GM12878 (cell line): ENCODE data around the gene NTM. TPM values are rescaled to one million over a fixed set of nuclear protein-coding genes. Genes with fewer than 3 reads are reported as not detected.

Source experiments
- ATAC-seq: fragments of 200-7000 bp; cut with Tn5 transposase; 3 replicates; pipeline ENCODE4 v1.9.1; 2020; ENCODE audit warnings: mild to moderate bottlenecking, moderate library complexity
- BruUV-seq: library from RNA; stranded (reverse); fragments of 400-500 nt; replicated peaks from 2 replicates; lab custom pipeline; 2021; lab: Mats Ljungman, UMichigan
- CTCF ChIA-PET: fragments of 300-600 bp; sonication (Branson Sonifier 250); formaldehyde crosslinking; extraction: SDS; loops from one replicate; lab custom pipeline; 2021; ENCODE audit warnings: inconsistent platforms; lab: Yijun Ruan, JAX
- POLR2A ChIA-PET: fragments of 350-600 bp; formaldehyde crosslinking; extraction: SDS; loops from one replicate; lab custom pipeline; 2021; ENCODE audit warnings: inconsistent platforms; lab: Charles Lee
- RAD21 ChIA-PET: fragments of 300-600 bp; sonication (Branson Sonifier 250); formaldehyde crosslinking; loops from one replicate; lab custom pipeline; 2023; ENCODE audit warnings: antibody characterized with exemption; ENCODE audit not compliant: unreplicated experiment; lab: Charles Lee
- SMC1A ChIA-PET: fragments of 300-600 bp; sonication (Branson Sonifier 250); formaldehyde crosslinking; loops from one replicate; lab custom pipeline; 2023; ENCODE audit not compliant: unreplicated experiment, uncharacterized antibody; lab: Charles Lee
- DNase-seq: peaks from one replicate; pipeline ENCODE4 v3.0.0-alpha.2; 2011; ENCODE audit warnings: low read depth, low spot score
- FAIRE-seq: peaks from 3 replicates; lab custom pipeline; 2011; peaks lifted over from hg19 to GRCh38; lab: Jason Lieb, UNC
- H2AFZ ChIP-seq: 2 replicates; pipeline ENCODE4 v1.6.0; 2011; ENCODE audit warnings: low read depth, low read length, control low read depth; ENCODE audit not compliant: control insufficient read depth
- H3K27ac ChIP-seq: 2 replicates; pipeline ENCODE4 v1.5.1; 2011; ENCODE audit warnings: control low read depth; ENCODE audit not compliant: control insufficient read depth, insufficient read depth
- H3K27me3 ChIP-seq, 2 experiments: replicated peaks in 1 of 2; 2 replicates each; pipeline versions ENCODE4 v1.6.0 to v1.6.1; 2011; ENCODE audit warnings: low read length in 1 of 2; ENCODE audit not compliant: control insufficient read depth in 2 of 2, insufficient read depth in 2 of 2
- H3K36me3 ChIP-seq, 2 experiments: 2 replicates each; pipeline ENCODE4 v1.5.1; 2011; ENCODE audit warnings: low read length in 1 of 2; ENCODE audit not compliant: control insufficient read depth in 2 of 2, insufficient read depth in 2 of 2
- H3K4me1 ChIP-seq: 2 replicates; pipeline ENCODE4 v1.6.1; 2011; ENCODE audit warnings: mild to moderate bottlenecking, low read length, moderate library complexity, mixed read lengths; ENCODE audit not compliant: control insufficient read depth, insufficient read depth
- H3K4me2 ChIP-seq: 2 replicates; pipeline ENCODE4 v1.6.0; 2011; ENCODE audit warnings: control low read depth; ENCODE audit not compliant: control insufficient read depth, insufficient read depth
- H3K4me3 ChIP-seq: fragments of 200-600 bp; sonication (generic); 2 replicates; pipeline ENCODE4 v1.5.1; 2016
- H3K79me2 ChIP-seq: 2 replicates; pipeline ENCODE4 v1.6.0; 2011; ENCODE audit warnings: low read length; ENCODE audit not compliant: control insufficient read depth, insufficient read depth
- H3K9ac ChIP-seq: 2 replicates; pipeline ENCODE4 v1.8.0; 2011; ENCODE audit warnings: low read length, control low read depth, mixed read lengths; ENCODE audit not compliant: control insufficient read depth, insufficient read depth
- H3K9me3 ChIP-seq: replicated peaks from 3 replicates; pipeline ENCODE4 v1.5.1; 2011; ENCODE audit warnings: mild to moderate bottlenecking, low read length; ENCODE audit not compliant: control insufficient read depth, insufficient read depth
- H4K20me1 ChIP-seq: 2 replicates; pipeline ENCODE4 v1.6.0; 2011; ENCODE audit not compliant: control insufficient read depth, insufficient read depth
- CHD2 ChIP-seq: IDR thresholded peaks from 2 replicates; pipeline ENCODE4 v1.6.1; 2011; ENCODE audit warnings: low read depth, low read length, improper control_type of control experiment, borderline replicate concordance
- E4F1 ChIP-seq: fragments of 450-650 bp; IDR thresholded peaks from 2 replicates; pipeline ENCODE4 v1.6.1; 2018; ENCODE audit warnings: borderline replicate concordance, mild to moderate bottlenecking; ENCODE audit not compliant: partially characterized antibody
- MLLT1 ChIP-seq: fragments of 450-650 bp; IDR thresholded peaks from 2 replicates; pipeline ENCODE4 v1.6.1; 2016; ENCODE audit warnings: mild to moderate bottlenecking
- PBX3 ChIP-seq: IDR thresholded peaks from 2 replicates; pipeline ENCODE4 v1.6.1; 2011; ENCODE audit warnings: mild to moderate bottlenecking, low read depth, low read length, moderate library complexity; ENCODE audit not compliant: insufficient replicate concordance
- POU2F2 ChIP-seq: IDR thresholded peaks from 3 replicates; pipeline ENCODE4 v1.6.1; 2011; ENCODE audit warnings: low read depth, mild to moderate bottlenecking, low read length, borderline replicate concordance
- WGBS: methylation state at CpG from one replicate; pipeline ENCODE4 v1.1.6; 2016; ENCODE audit warnings: low lambda C conversion rate; ENCODE audit not compliant: insufficient replicate concordance, insufficient coverage; ENCODE audit errors: missing lambda C conversion rate; 5-methylcytosine and 5-hydroxymethylcytosine counted together
- in situ Hi-C: fragments of 300-500 bp; cut with MboI; formaldehyde crosslinking; loops from 9 replicates; pipeline ENCODE4 v1.14.3; 2018; ENCODE audit warnings: mixed read lengths
- intact Hi-C: fragments of 100-400 bp; cut with micrococcal nuclease; formaldehyde crosslinking; loops from one replicate; pipeline ENCODE4 v1.14.2; 2022; ENCODE audit not compliant: unreplicated experiment
- polyA plus RNA-seq, 11 experiments: library from polyadenylated mRNA; depleted of rRNA in 4 of 11; unstranded in 6 of 11; stranded (reverse) in 5 of 11; fragments of >200 nt; fragmentation: Nextera tagmentation in 4 of 11; fragmentation: Illumina TruSeq in 1 of 11; extraction: Ambion mirVana in 4 of 11; extraction: Trizol in 1 of 11; gene quantifications; 1 replicate in 1 of 11; 2 replicates in 10 of 11; pipeline versions ENCODE4 v1.2.1 to v1.2.3, GENCODE V29; 2011 to 2016; ENCODE audit warnings: inconsistent platforms in 2 of 11, missing spikeins in 2 of 11, low read depth in 1 of 11
- total RNA-seq, 4 experiments: library from RNA; depleted of rRNA in 3 of 4; stranded (reverse); fragments of >200 nt in 3 of 4; fragmentation: Illumina TruSeq in 1 of 4; extraction: Trizol in 1 of 4; gene quantifications; 2 replicates each; pipeline versions ENCODE4 v1.2.1 to v1.2.3, GENCODE V29; 2013 to 2021

The NTM gene
- total and polyA plus RNA-seq, 10 of the 15 experiments (the other 5 are each of a cell fraction or from before 2014, with no cell fraction given) = not detected

- RAD21 ChIA-PET = interaction anchor here (0.6 to 4.3 kb wide), 2 partner anchors 155 to 158 kb away, joined by 3 to 19 read pairs; no protein-coding TSS in a partner anchor
- WGBS = 34% methylated on average over 3 of the region's 3 CpGs
- in situ Hi-C loops = loop anchor here (5.0 kb wide), 1 partner anchor 159 kb away; no protein-coding TSS in a partner anchor
- TF ChIP-seq CHD2 (no peak), MLLT1 (no peak), PBX3 (no peak), E4F1 (no peak), POU2F2 (no peak)
- TF ChIP-seq, all 136 proteins: peak for 0
- Histone ChIP-seq H3K27ac (no peak overlapping the region), H3K4me1 (no peaks in the 10 kb centered on the region), H3K27me3 (no peaks in the 10 kb centered on the region), H3K79me2 (no peaks in the 10 kb centered on the region), H3K9me3 (no peaks in the 10 kb centered on the region), H3K36me3 (no peaks in the 10 kb centered on the region), H3K4me3 (no peak overlapping the region), H3K4me2 (no peak overlapping the region), H4K20me1 (no peaks in the 10 kb centered on the region), H3K9ac (no peak overlapping the region), H2AFZ (no peak overlapping the region)
- intact Hi-C loops = no loop called here
- ChIA-PET SMC1A (interaction anchor here (0.8 to 3.5 kb wide), 4 partner anchors 134 to 163 kb away, joined by 3 to 30 read pairs (median 4); no protein-coding TSS in a partner anchor), CTCF (interaction anchor here (1.4 to 4.8 kb wide), 3 partner anchors 100 to 279 kb away, joined by 4 to 34 read pairs (median 8); no protein-coding TSS in a partner anchor), POLR2A (no interaction called here)
- BruUV-seq = no TSS peak
- ATAC-seq = no peak
- FAIRE-seq = no peak
- no peak for DNase-seq
Observed at GRCh38 chr11:132026746-132027145, 656.3 kb downstream of the NTM start.
